Stomach (tissue), 9 donors: Measurements from ENCODE around the gene MED31. TPM values are rescaled to one million over a fixed set of nuclear protein-coding genes. Genes with fewer than 3 reads are reported as not detected.

Experiments used
- DNase-seq, 2 donors: peaks; one replicate each; pipeline versions ENCODE4 v3.0.0 to v3.0.0-alpha.2; 2013 to 2019
- H3K27ac ChIP-seq, 5 donors: fragments of 200-600 bp in 4 of 5; sonication (generic) in 4 of 5; one replicate each; pipeline ENCODE4 v1.5.1; 2013 to 2019; ENCODE audit warnings: mild to moderate bottlenecking in 1 of 5, moderate library complexity in 1 of 5
- H3K27me3 ChIP-seq, 3 donors: fragments of 200-600 bp; sonication (generic); one replicate each; pipeline ENCODE4 v1.5.1; 2017 to 2019; ENCODE audit warnings: mixed run types in 1 of 3
- H3K36me3 ChIP-seq, 4 donors: fragments of 200-600 bp; sonication (generic); 1 replicate in 3 of 4; 2 replicates in 1 of 4; pipeline ENCODE4 v1.5.1; 2016 to 2019
- H3K4me1 ChIP-seq, 4 donors: fragments of 200-600 bp; sonication (generic); one replicate each; pipeline ENCODE4 v1.5.1; 2016 to 2019
- H3K4me3 ChIP-seq, 4 donors: fragments of 200-600 bp; sonication (generic) in 3 of 4; one replicate each; pipeline ENCODE4 v1.5.1; 2016 to 2019; ENCODE audit warnings: mild to moderate bottlenecking in 1 of 4
- H3K9me3 ChIP-seq, 4 donors: fragments of 200-600 bp; sonication (generic); one replicate each; pipeline ENCODE4 v1.5.1; 2016 to 2019
- EP300 ChIP-seq: sonication (generic); formaldehyde crosslinking; IDR thresholded peaks from one replicate; pipeline ENCODE4 v1.6.1; 2017; ENCODE audit warnings: antibody characterized with exemption
- POLR2A ChIP-seq, 4 donors: fragments of 450-650 bp; IDR thresholded peaks; one replicate each; pipeline ENCODE4 v1.6.1; 2016; ENCODE audit warnings: antibody characterized with exemption in 4 of 4, control low read depth in 2 of 4, mild to moderate bottlenecking in 1 of 4, moderate library complexity in 1 of 4
- POLR2AphosphoS5 ChIP-seq, 3 donors: sonication (generic); formaldehyde crosslinking; IDR thresholded peaks; one replicate each; pipeline ENCODE4 v1.6.1; 2016; ENCODE audit warnings: antibody characterized with exemption in 3 of 3
- WGBS, 5 donors: extraction: QIAGEN DNeasy Blood & Tissue Kit in 3 of 5; methylation state at CpG; one replicate each; pipeline versions ENCODE4 v1.1.5 to v1.1.7; 2013 to 2018; 5-methylcytosine and 5-hydroxymethylcytosine counted together
- intact Hi-C: fragments of 100-400 bp; cut with DNase I; formaldehyde crosslinking; loops from one replicate; pipeline ENCODE4 v1.15.1; 2023; ENCODE audit warnings: low total_unique reads
- polyA plus RNA-seq, 3 donors: library from polyadenylated mRNA; stranded (reverse); fragments of 200-250 nt; gene quantifications; one replicate each; pipeline ENCODE4 v1.2.3, GENCODE V29; 2013
- total RNA-seq, 5 donors: library from RNA; depleted of rRNA; stranded (reverse); fragments of >200 nt; gene quantifications; one replicate each; pipeline versions ENCODE4 v1.1.0 to v1.2.3, GENCODE V29; 2014 to 2016
- TF ChIP-seq, protein P1 (sequence below), 7 experiments: fragments of 450-650 bp in 4 of 7; fragments of 200-600 bp in 3 of 7; sonication (generic) in 3 of 7; IDR thresholded peaks; one replicate each; pipeline ENCODE4 v1.5.1; 2016 to 2019; ENCODE audit warnings: antibody characterized with exemption in 7 of 7, control low read depth in 2 of 7, mild to moderate bottlenecking in 1 of 7
- donor health status: healthy with polysubstance abuse.
- donor health status: Bipolar disorder and iron deficiency.
- donor health status: healthy.

MED31 gene
- total and polyA plus RNA-seq, 8 donors, result 1.4 to 28.4 (median 12.7) TPM; not detected in 1

GRCh38 chr17:6691546-6691945, 40.1 kb upstream of the MED31 start:
- no peak for DNase-seq
- no peaks in the 10 kb centered on the region for H3K36me3 ChIP-seq
- intact Hi-C loops, result no loop called here
- no peaks in the 10 kb centered on the region for H3K9me3 ChIP-seq
- no peak overlapping the region for H3K4me3 ChIP-seq
- WGBS, 5 donors, result 68 to 79% (median 72%) methylated on average over 3 of the region's 3 CpGs
- TF ChIP-seq EP300 (no peak), POLR2A (IDR thresholded peaks at IDR 0.05) (no peak), POLR2AphosphoS5 (IDR thresholded peaks at IDR 0.05) (no peak)
- TF ChIP-seq, protein P1, sequence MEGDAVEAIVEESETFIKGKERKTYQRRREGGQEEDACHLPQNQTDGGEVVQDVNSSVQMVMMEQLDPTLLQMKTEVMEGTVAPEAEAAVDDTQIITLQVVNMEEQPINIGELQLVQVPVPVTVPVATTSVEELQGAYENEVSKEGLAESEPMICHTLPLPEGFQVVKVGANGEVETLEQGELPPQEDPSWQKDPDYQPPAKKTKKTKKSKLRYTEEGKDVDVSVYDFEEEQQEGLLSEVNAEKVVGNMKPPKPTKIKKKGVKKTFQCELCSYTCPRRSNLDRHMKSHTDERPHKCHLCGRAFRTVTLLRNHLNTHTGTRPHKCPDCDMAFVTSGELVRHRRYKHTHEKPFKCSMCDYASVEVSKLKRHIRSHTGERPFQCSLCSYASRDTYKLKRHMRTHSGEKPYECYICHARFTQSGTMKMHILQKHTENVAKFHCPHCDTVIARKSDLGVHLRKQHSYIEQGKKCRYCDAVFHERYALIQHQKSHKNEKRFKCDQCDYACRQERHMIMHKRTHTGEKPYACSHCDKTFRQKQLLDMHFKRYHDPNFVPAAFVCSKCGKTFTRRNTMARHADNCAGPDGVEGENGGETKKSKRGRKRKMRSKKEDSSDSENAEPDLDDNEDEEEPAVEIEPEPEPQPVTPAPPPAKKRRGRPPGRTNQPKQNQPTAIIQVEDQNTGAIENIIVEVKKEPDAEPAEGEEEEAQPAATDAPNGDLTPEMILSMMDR (IDR thresholded peaks at IDR 0.05), result no peak
- no peak overlapping the region for H3K27ac ChIP-seq
- H3K4me1 ChIP-seq, result no peaks in the 10 kb centered on the region
- peaks cover 0 to 30% (median 0%) of the 10 kb centered on the region in 3 donors for H3K27me3 ChIP-seq

DNA sequence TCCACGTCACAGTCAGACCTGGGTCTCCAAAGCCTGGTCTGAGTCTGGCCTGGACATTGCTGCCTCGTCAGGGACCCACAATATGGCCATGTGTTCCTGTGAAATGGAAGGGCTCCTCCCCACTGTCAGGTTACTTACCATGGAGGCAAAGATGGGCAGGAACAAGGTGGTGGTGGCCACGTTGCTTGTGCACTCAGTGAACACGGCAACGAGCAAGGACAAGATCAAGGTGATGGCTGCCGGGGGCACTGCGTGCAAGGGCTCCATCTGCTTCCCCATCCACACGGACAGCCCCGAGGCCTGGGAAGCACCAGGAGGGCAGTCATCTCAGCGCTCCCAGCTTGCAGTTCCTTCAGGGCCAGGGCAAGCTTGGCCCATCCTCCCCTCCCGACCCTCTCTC, 39.2 kb upstream of the MED31 start:
- Histone ChIP-seq H3K27me3 (peaks cover 0 to 35% (median 0%) of the 10 kb centered on the region in 3 donors), H3K4me3 (no peak overlapping the region), H3K27ac (no peak overlapping the region), H3K9me3 (no peaks in the 10 kb centered on the region), H3K36me3 (no peaks in the 10 kb centered on the region), H3K4me1 (peaks cover 0 to 7% (median 0%) of the 10 kb centered on the region in 4 donors)
- TF ChIP-seq POLR2A (IDR thresholded peaks at IDR 0.05) (no peak), EP300 (no peak), POLR2AphosphoS5 (IDR thresholded peaks at IDR 0.05) (no peak)
- TF ChIP-seq, protein P1 (IDR thresholded peaks at IDR 0.05), result no peak
- 80 to 90% (median 86%) methylated on average over 11 of the region's 11 CpGs for whole genome bisulfite sequencing, 5 donors
- intact Hi-C loops, result no loop called here
- no peak for DNase-seq

DNA sequence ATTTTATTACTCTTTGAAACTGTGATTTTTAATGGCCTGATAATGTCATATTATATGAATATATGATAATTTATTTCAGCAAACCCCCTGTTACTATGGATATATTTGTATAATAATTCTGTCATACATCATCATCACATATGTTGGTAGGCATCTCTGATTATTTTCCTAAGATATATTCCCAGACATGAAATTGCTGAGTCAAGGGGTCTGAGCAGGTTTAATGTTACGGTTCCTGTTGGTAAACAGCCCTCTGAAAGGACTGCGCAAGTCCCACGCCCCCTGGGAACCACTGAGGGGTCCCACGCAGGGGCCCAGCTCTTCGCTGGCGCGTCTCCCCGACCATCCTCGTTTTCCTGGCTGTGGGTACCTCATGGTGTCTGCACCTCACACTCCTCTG, 37.5 kb upstream of the MED31 start:
- H3K27ac ChIP-seq, result no peak overlapping the region
- H3K27me3 ChIP-seq, result peaks cover 0 to 50% (median 0%) of the 10 kb centered on the region in 3 donors
- intact Hi-C loops, result no loop called here
- TF ChIP-seq, protein P1 (IDR thresholded peaks at IDR 0.05), result no peak
- TF ChIP-seq POLR2AphosphoS5 (IDR thresholded peaks at IDR 0.05) (no peak), POLR2A (IDR thresholded peaks at IDR 0.05) (no peak), EP300 (no peak)
- peaks cover 0 to 8% (median 2%) of the 10 kb centered on the region in 4 donors for H3K4me1 ChIP-seq
- DNase-seq, result no peak
- no peaks in the 10 kb centered on the region for H3K36me3 ChIP-seq
- H3K9me3 ChIP-seq, result no peaks in the 10 kb centered on the region
- 78 to 87% (median 86%) methylated on average over 9 of the region's 9 CpGs for WGBS, 5 donors
- no peak overlapping the region for H3K4me3 ChIP-seq

GRCh38 chr17:6686026-6686425, 34.6 kb upstream of the MED31 start:
- no peak overlapping the region for H3K27ac ChIP-seq
- no peaks in the 10 kb centered on the region for H3K9me3 ChIP-seq
- 51 to 77% (median 51%) methylated on average over 4 of the region's 4 CpGs for WGBS, 5 donors
- intact Hi-C loops, result no loop called here
- H3K4me3 ChIP-seq, result no peak overlapping the region
- peaks cover 10 to 16% (median 12%) of the 10 kb centered on the region in 4 donors for H3K4me1 ChIP-seq
- no peak for TF ChIP-seq POLR2AphosphoS5 (IDR thresholded peaks at IDR 0.05)
- TF ChIP-seq, protein P1 (IDR thresholded peaks at IDR 0.05), result no peak
- TF ChIP-seq EP300, result no peak
- no peak for TF ChIP-seq POLR2A (IDR thresholded peaks at IDR 0.05)
- H3K36me3 ChIP-seq, result no peaks in the 10 kb centered on the region
- no peak for DNase-seq
- H3K27me3 ChIP-seq, result peaks cover 0 to 54% (median 0%) of the 10 kb centered on the region in 3 donors
